GM21381 (cell line): ENCODE data around the gene WDR83.
"Not testable (repeated sequence)": the region's sequence is repeated elsewhere in the genome, so short reads cannot be mapped to it uniquely, and the experiment has no call there.

Experiments used
- ATAC-seq: cut with Tn5 transposase; IDR thresholded peaks from one replicate; pipeline ENCODE4 v1.9.1; 2021; ENCODE audit warnings: mild to moderate bottlenecking, moderate library complexity; ENCODE audit not compliant: unreplicated experiment

WDR83 gene

GRCh38 chr19:12655546-12655945 lies 11.1 kb upstream of the WDR83 start:
- ATAC-seq = no peak

GRCh38 chr19:12656899-12657571 lies 9.6 kb upstream of the WDR83 start:
- no peak for ATAC-seq

GRCh38 chr19:12657966-12658365 lies 8.6 kb upstream of the WDR83 start:
- ATAC-seq = no peak

GRCh38 chr19:12660980-12661379 lies 5.6 kb upstream of the WDR83 start:
- no peak for ATAC-seq

- no peak for ATAC-seq
These were observed 2.0 kb upstream of the WDR83 start for GRCh38 chr19:12664406-12665280.

- ATAC-seq = no peak
These were observed 1.4 kb upstream of the WDR83 start for GRCh38 chr19:12665281-12665573.

- no peak for ATAC-seq
These were observed 839 bp upstream of the WDR83 start for GRCh38 chr19:12665671-12666264.

GRCh38 chr19:12667731-12668302 lies 1.2 kb downstream of the WDR83 start:
- no peak for ATAC-seq

GRCh38 chr19:12668346-12668745 lies 1.7 kb downstream of the WDR83 start:
- ATAC-seq = no peak

- ATAC-seq = no peak
These were observed 2.3 kb downstream of the WDR83 start for GRCh38 chr19:12668932-12669269.

GRCh38 chr19:12669270-12670158 lies 2.9 kb downstream of the WDR83 start:
- ATAC-seq = no peak

GRCh38 chr19:12670159-12670928 lies 3.7 kb downstream of the WDR83 start:
- ATAC-seq = no peak

GRCh38 chr19:12672744-12673143 lies 6.1 kb downstream of the WDR83 start:
- no peak for ATAC-seq

- no peak for ATAC-seq
These were observed 8.8 kb downstream of the WDR83 start for GRCh38 chr19:12675399-12675798.

- ATAC-seq = no peak
These were observed 9.3 kb downstream of the WDR83 start for GRCh38 chr19:12675940-12676339.

- no peak for ATAC-seq
These were observed 9.8 kb downstream of the WDR83 start for GRCh38 chr19:12676384-12676792.

- ATAC-seq = no peak
These were observed 10.3 kb downstream of the WDR83 start for GRCh38 chr19:12676928-12677327.

GRCh38 chr19:12678039-12678438 lies 11.4 kb downstream of the WDR83 start:
- not testable (repeated sequence) for ATAC-seq

GRCh38 chr19:12680034-12680433 lies 13.4 kb downstream of the WDR83 start:
- no peak for ATAC-seq
